Cardiac fibroblast (primary cell): ENCODE data around the gene NUMA1.
A peak's percentile ranks its signal among the peaks of the same experiment; 100 is the strongest.

Experiments
- DNase-seq, 2 donors: peaks; one replicate each; pipeline versions ENCODE4 v3.0.0 to v3.0.0-alpha.2; 2010; ENCODE audit warnings: low read depth in 2 of 2
- H3K4me3 ChIP-seq, 2 donors: replicated peaks in 1 of 2; 1 replicate in 1 of 2; 2 replicates in 1 of 2; pipeline ENCODE4 v1.5.1; 2011; ENCODE audit warnings: low read depth in 2 of 2, low read length in 2 of 2, mild to moderate bottlenecking in 2 of 2, moderate library complexity in 1 of 2
- CTCF ChIP-seq: IDR thresholded peaks from one replicate; pipeline ENCODE4 v1.5.1; 2011; ENCODE audit warnings: low read depth, mild to moderate bottlenecking, low read length, inconsistent platforms

NUMA1 gene

GRCh38 chr11:71998649-71999310 lies 81.6 kb downstream of the NUMA1 start, which contains the start of gene IL18BP:
IL18BP (plus strand) TSS chr11:71998909; CDS start chr11:71999985, 1,076 bp downstream.
- DNase-seq: no peak
- TF ChIP-seq CTCF: no peak
- H3K4me3 ChIP-seq: peak within 1 kb of the TSS in 1 of 2 donors; percentile 7

GRCh38 chr11:71998061-71998460 lies 82.3 kb downstream of the NUMA1 start:
- DNase-seq: no peak
- TF ChIP-seq CTCF: no peak
- H3K4me3 ChIP-seq: no peak overlapping the region

- no peak for DNase-seq
- no peak for TF ChIP-seq CTCF
- H3K4me3 ChIP-seq: no peak overlapping the region
These were observed 82.7 kb downstream of the NUMA1 start for GRCh38 chr11:71997594-71997993.

- no peak for DNase-seq
- H3K4me3 ChIP-seq: no peak overlapping the region
- TF ChIP-seq CTCF: no peak
These were observed 83.4 kb downstream of the NUMA1 start for GRCh38 chr11:71996946-71997345.

GRCh38 chr11:71996517-71996916 lies 83.8 kb downstream of the NUMA1 start:
- no peak for TF ChIP-seq CTCF
- no peak for DNase-seq
- H3K4me3 ChIP-seq: no peak overlapping the region

GRCh38 chr11:71995726-71996291 lies 84.5 kb downstream of the NUMA1 start:
- no peak overlapping the region for H3K4me3 ChIP-seq
- no peak for DNase-seq
- no peak for TF ChIP-seq CTCF
